GM08714 (cell line): Measurements from ENCODE around the gene UROS.

Source experiments
- H3K4me3 ChIP-seq: fragments of 200-500 bp; sonication (Bioruptor generic); 2 replicates; pipeline ENCODE4 v1.5.1; 2014; ENCODE audit warnings: mild to moderate bottlenecking, low read length, inconsistent platforms
- ZNF274 ChIP-seq: IDR thresholded peaks from 2 replicates; pipeline ENCODE4 v1.6.1; 2012; ENCODE audit warnings: mild to moderate bottlenecking, low read depth, low read length

Gene UROS

GRCh38 chr10:125783957-125784356 lies 39.1 kb downstream of the UROS start:
- TF ChIP-seq ZNF274 = no peak
- no peak overlapping the region for H3K4me3 ChIP-seq

DNA sequence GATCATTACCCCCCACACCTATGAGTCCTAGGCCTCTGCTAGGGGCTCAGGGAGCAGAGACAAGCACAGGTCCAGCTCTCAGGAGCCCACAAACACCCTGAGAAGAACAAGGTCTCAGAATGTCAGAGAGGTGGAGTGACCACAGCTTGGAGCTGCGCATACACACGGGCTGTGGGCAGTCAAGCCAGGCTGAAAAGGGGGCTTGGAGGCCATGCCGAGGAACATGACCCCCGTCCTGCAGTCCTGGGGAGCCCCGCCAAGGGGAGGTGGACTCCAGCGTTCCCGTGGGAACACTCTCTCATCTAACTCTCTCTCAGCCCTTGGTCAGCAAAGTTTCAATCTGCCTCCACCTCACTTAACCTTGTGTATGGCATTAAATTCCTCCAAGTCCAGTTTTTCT lies 39.6 kb downstream of the UROS start:
- TF ChIP-seq ZNF274 = no peak
- H3K4me3 ChIP-seq = no peak overlapping the region

- TF ChIP-seq ZNF274 = no peak
- H3K4me3 ChIP-seq = no peak overlapping the region
These were observed 40.4 kb downstream of the UROS start for GRCh38 chr10:125782616-125783015.

GRCh38 chr10:125782054-125782453 lies 41.0 kb downstream of the UROS start:
- no peak for TF ChIP-seq ZNF274
- no peak overlapping the region for H3K4me3 ChIP-seq

DNA sequence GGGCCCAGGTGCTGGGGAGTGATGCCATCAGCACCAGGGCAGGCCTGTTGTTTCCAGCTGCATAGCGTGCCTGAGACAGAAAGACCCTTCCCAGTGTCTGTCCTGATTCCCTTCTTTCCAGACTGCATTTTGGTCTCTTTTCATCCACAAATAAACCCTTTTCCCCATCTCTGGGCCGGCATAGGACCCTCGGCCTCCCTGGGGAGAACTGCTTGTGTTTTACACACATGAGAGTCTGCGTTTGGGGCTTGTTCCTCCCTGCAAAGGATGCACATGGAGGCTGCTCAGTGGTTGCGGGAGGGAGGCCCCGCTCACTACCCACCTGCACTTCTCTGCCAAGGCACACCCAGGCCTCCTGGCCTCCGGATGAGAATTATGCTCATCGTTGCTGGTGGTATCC lies 41.7 kb downstream of the UROS start:
- no peak overlapping the region for H3K4me3 ChIP-seq
- TF ChIP-seq ZNF274 = no peak

DNA sequence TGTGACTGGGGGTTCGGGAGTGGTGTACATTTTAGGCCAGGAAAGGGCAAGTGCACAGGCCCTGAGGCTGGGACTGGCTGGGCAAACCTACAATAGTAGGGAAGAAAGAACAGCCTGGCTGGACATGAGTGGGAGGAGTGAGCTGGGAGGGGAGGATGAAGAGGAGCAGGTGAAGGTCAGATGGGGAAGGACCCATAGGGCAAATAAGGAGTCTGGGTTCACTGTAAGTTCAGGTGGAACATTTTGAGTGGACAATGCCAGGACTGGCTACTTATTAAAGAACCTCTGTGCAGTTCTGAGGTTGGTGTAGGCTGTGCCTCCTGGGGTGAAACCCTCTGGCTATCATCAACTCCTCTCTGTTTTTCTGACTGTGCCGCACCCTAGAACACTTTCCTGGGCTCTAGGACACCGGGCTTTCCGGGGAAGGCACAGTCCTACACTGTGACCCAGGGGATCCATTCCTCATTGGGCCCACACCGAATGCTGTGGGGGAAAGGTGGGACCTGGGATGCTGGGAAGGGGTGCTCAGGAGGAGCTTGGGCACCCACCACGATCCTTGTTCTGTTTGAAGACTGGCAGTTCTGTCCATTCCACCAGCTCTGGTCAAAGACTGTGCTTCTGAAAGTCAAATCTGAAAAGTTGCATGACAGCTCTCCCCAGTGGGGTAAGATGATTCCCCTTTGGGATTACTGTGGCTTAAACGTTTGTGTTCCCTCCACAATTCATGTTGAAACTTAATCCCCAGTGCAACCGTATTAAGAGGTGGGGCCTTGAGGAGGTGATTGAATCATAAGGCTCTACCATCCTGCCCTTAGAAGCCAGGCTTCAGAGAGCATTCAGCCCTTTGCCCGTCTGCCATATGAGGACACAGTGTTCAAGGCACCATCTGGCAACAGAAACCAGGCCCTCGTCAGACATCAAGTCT lies 43.4 kb downstream of the UROS start:
- no peak for TF ChIP-seq ZNF274
- no peak overlapping the region for H3K4me3 ChIP-seq

GRCh38 chr10:125778556-125778955 lies 44.5 kb downstream of the UROS start:
- H3K4me3 ChIP-seq = no peak overlapping the region
- no peak for TF ChIP-seq ZNF274

- no peak overlapping the region for H3K4me3 ChIP-seq
- no peak for TF ChIP-seq ZNF274
These were observed 45.3 kb downstream of the UROS start for GRCh38 chr10:125777806-125778205.

DNA sequence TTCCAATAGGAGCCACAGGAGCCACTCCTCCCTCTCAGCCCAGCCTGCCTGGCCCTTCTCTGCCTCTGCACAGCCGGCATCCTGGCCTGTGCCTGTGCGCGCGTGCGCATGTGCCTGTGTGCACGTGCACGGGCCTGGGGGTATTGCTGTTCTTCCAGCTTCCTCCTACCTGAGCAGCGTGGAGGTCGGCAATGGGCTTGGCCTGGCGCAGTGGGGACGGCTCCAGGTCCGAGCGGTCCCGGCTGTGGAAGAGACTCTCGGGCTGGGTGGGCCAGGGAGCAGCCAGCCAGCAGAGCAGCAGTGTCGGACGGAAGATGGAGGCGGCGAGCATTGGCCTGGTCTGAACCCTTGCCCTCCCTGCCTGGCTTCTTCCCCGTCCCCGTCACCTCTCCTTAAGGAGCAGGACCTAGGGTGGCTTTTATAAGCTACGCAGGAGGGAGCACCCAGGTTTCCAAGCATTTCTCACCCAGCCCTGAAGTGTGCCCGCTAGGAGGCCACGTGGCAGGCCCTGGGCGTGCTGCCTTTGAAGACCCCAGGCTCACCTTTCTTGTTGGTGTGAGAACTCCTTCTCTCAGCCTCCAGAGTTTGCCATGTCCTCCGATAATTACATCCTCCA lies 47.5 kb downstream of the UROS start, which contains the start of gene MMP21:
Gene MMP21, minus strand, starts transcription at position 331 of the 616 bp plus-strand sequence. Its CDS starts 0 bp downstream, at position 331.
- TF ChIP-seq ZNF274 = no peak
- no peak within 1 kb of the TSS for H3K4me3 ChIP-seq

- TF ChIP-seq ZNF274 = no peak
- no peak overlapping the region for H3K4me3 ChIP-seq
These were observed 48.4 kb downstream of the UROS start for GRCh38 chr10:125774581-125775191.

GRCh38 chr10:125773687-125774543 lies 49.1 kb downstream of the UROS start:
- H3K4me3 ChIP-seq = no peak overlapping the region
- TF ChIP-seq ZNF274 = no peak

DNA sequence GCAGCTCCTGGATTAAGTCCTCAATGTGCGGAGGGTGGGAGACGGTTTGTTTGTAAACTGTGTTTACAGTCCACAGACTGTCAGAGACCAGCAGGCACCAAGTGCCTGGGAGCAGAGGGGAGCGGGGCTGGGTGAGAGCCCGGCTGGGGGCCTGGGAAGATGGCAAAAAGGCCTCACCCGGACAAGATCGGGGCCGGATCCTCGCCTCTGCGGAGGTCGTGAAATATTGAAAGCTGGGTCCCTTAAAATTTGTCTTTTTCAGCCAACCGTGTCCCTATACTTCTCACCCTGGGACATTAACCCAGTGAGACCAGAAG lies 50.2 kb downstream of the UROS start:
- TF ChIP-seq ZNF274 = no peak
- no peak overlapping the region for H3K4me3 ChIP-seq

DNA sequence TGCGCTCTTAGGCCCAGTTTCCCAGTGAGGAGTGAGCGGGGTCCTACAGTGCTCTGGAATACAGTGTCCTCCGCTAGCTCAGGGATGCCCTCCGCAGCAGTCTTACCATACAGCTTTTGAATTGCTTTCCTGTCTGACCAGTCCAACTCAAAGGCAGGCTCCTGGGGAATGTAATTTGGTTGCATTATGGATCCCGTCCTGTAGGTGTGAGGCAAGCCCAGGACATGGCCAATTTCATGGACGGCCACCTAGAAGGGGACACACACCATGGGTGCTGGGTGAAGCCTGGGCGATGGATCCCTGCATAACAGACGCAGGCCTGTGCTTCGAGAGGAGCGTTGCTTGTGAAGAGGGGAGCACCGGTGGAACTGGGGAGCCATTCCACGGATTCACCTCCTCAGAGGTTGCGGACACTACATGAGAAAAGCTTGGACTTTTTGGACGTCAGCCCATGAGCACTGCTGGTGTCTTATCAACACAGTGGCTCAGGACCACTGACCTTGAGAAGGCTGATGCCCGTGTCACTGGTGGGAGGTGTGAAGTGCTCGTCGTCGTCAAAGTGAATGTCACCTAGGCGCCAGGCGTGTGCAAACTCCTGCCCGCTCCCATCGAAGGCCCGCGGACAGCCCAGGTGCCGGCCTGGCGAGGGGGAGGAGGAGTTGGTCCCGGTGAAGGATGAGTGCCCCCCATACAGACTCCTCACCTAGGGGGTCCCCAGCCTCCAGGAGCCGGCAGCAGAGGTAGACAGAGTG lies 50.8 kb downstream of the UROS start:
- no peak for TF ChIP-seq ZNF274
- no peak overlapping the region for H3K4me3 ChIP-seq
